ENCODE results near the gene CD37. TPM values are rescaled to one million over a fixed set of nuclear protein-coding genes. Genes with fewer than 3 reads are reported as not detected.

The CD37 gene
- total RNA-seq, 1 experiment from 2014 or later, result not detected

- Mint-ChIP-seq H3K9me3 (peaks cover 3 to 6% of the 10 kb centered on the region in 2 experiments), H3K4me1 (peaks cover 4 to 9% of the 10 kb centered on the region in 2 experiments; a peak in 2 of 4 replicates), H3K27ac (no peak overlapping the region), H3K27me3 (ENCODE audit: low read depth) (peaks cover 24% of the 10 kb centered on the region), H3K36me3 (ENCODE audit: insufficient read depth in 1 of 3, low read depth in 3 of 3) (peaks cover 3 to 7% (median 3%) of the 10 kb centered on the region in 3 experiments; a peak in 5 of 7 replicates), H3K4me3 (no peak overlapping the region)
- H4K5ac ChIP-seq (ENCODE audit: insufficient read length, low read depth, low read length), result no peak overlapping the region
- H3K23me2 ChIP-seq (ENCODE audit: insufficient read length, low read depth, low read length, poor library complexity, severe bottlenecking), result no peaks in the 10 kb centered on the region
- H4K20me1 ChIP-seq (ENCODE audit: control insufficient read depth, insufficient read depth, insufficient read length), result no peaks in the 10 kb centered on the region
- no peak overlapping the region for H2BK120ac ChIP-seq (ENCODE audit: low read depth, low read length, poor library complexity, severe bottlenecking)
- H2BK20ac ChIP-seq (ENCODE audit: low read depth, low read length, poor library complexity, severe bottlenecking), result no peak overlapping the region
- H3K23ac ChIP-seq (ENCODE audit: insufficient read length, low read depth, low read length), result no peak overlapping the region
- no peaks in the 10 kb centered on the region for H3K79me2 ChIP-seq (ENCODE audit: insufficient read depth, low read length)
- no peak overlapping the region for H2BK5ac ChIP-seq (ENCODE audit: insufficient read length, low read length)
- H3K56ac ChIP-seq (ENCODE audit: insufficient read length, low read depth, low read length), result no peak overlapping the region
- no peaks in the 10 kb centered on the region for H3K4me1 ChIP-seq (ENCODE audit: insufficient read depth, low read length)
- H3K9ac ChIP-seq (ENCODE audit: extremely low read depth, insufficient read length, low read length), result no peak overlapping the region
- no peak overlapping the region for H3K4me2 ChIP-seq (ENCODE audit: insufficient read depth, insufficient read length, low read length)
- H2BK12ac ChIP-seq (ENCODE audit: insufficient read length, low read depth, low read length), result no peak overlapping the region
- H2AFZ ChIP-seq (ENCODE audit: low read length), result no peak overlapping the region
- H3K9me3 ChIP-seq (ENCODE audit: control insufficient read depth, low read depth, low read length), result peaks cover 5% of the 10 kb centered on the region
- no peak overlapping the region for H4K91ac ChIP-seq (ENCODE audit: insufficient read length, low read depth, low read length)
- no peak overlapping the region for H3K27ac ChIP-seq (ENCODE audit: insufficient read length, low read depth, low read length)
- no peak overlapping the region for H3K18ac ChIP-seq (ENCODE audit: insufficient read length, low read depth, low read length)
- no peak overlapping the region for H3K14ac ChIP-seq (ENCODE audit: insufficient read depth, low read length)
- no CpG with 5 or more reads among the region's 16 CpGs for WGBS (ENCODE audit: extremely low coverage, insufficient read length, low lambda C conversion rate)
- H3T11ph ChIP-seq (ENCODE audit: low read length), result no peak overlapping the region
- no peak overlapping the region for H2BK15ac ChIP-seq (ENCODE audit: low read depth, low read length)
- no peak for DNase-seq
- no peak overlapping the region for H4K8ac ChIP-seq (replicated peaks; ENCODE audit: insufficient read length, low read depth, low read length)
- H3K4ac ChIP-seq (ENCODE audit: low read depth, low read length), result no peak overlapping the region
- H3K79me1 ChIP-seq (ENCODE audit: insufficient read depth, low read depth, low read length, poor library complexity, severe bottlenecking), result no peaks in the 10 kb centered on the region
- no peaks in the 10 kb centered on the region for H3K27me3 ChIP-seq (ENCODE audit: insufficient read depth, low read length)
- H2AK5ac ChIP-seq (ENCODE audit: insufficient read length, low read length), result no peak overlapping the region
- TF ChIP-seq CTCF (conservative IDR thresholded peaks at IDR 0.05), result no peak
These were observed 39.6 kb downstream of the CD37 start for GRCh38 chr19:49374665-49375434.

Measured in H9 (cell line).